Endothelial cell of umbilical vein (primary cell): ENCODE data around the gene TRIM7.

Experiments
- MAX ChIP-seq: IDR thresholded peaks from 2 replicates; pipeline ENCODE4 v1.6.1; 2011; ENCODE audit not compliant: insufficient read depth, insufficient read length
- POLR2AphosphoS5 ChIP-seq: IDR thresholded peaks from 2 replicates; pipeline ENCODE4 v1.6.1; 2012; ENCODE audit warnings: low read depth, mild to moderate bottlenecking, control low read depth, low read length, moderate library complexity; ENCODE audit not compliant: insufficient read depth
- TF ChIP-seq, protein P1 (sequence below), 2 donors: IDR thresholded peaks; 1 replicate in 1 of 2; 2 replicates in 1 of 2; pipeline ENCODE4 v1.5.1; 2011; ENCODE audit warnings: low read length in 2 of 2, mild to moderate bottlenecking in 2 of 2, moderate library complexity in 2 of 2, control low read depth in 1 of 2, inconsistent platforms in 1 of 2, low read depth in 1 of 2; ENCODE audit not compliant: insufficient read depth in 1 of 2; ENCODE audit errors: extremely low read depth in 1 of 2

GRCh38 chr5:181223729-181224389 lies 18.9 kb upstream of the TRIM7 start:
- TF ChIP-seq MAX (no peak), POLR2AphosphoS5 (peak; percentile 44)
- TF ChIP-seq, protein P1, sequence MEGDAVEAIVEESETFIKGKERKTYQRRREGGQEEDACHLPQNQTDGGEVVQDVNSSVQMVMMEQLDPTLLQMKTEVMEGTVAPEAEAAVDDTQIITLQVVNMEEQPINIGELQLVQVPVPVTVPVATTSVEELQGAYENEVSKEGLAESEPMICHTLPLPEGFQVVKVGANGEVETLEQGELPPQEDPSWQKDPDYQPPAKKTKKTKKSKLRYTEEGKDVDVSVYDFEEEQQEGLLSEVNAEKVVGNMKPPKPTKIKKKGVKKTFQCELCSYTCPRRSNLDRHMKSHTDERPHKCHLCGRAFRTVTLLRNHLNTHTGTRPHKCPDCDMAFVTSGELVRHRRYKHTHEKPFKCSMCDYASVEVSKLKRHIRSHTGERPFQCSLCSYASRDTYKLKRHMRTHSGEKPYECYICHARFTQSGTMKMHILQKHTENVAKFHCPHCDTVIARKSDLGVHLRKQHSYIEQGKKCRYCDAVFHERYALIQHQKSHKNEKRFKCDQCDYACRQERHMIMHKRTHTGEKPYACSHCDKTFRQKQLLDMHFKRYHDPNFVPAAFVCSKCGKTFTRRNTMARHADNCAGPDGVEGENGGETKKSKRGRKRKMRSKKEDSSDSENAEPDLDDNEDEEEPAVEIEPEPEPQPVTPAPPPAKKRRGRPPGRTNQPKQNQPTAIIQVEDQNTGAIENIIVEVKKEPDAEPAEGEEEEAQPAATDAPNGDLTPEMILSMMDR (IDR thresholded peaks at IDR 0.05; ENCODE audit: extremely low read depth in 1 of 2, insufficient read depth in 1 of 2, low read depth in 1 of 2, low read length in 2 of 2): no peak
